Activated T-helper 1 cell treated with anti-CD3 and anti-CD28 coated beads, Interleukin-12 subunit alpha, Interleukin-12 subunit beta, Interleukin-2, Interleukin-4 antibody, amounts not matched to agents 30 ng/mL and 10 ng/mL and 1 ng/mL, durations not matched to agents 14 hours and 24 hours and 36 hours (primary cell): ENCODE data around the gene RUNX3. TPM values are rescaled to one million over a fixed set of nuclear protein-coding genes. Genes with fewer than 3 reads are reported as not detected.
A peak's percentile ranks its signal among the peaks of the same experiment; 100 is the strongest.

Experiments used
- DNase-seq: peaks from one replicate; pipeline ENCODE4 v3.0.0; 2021; ENCODE audit warnings: low spot score
- H3K27ac Mint-ChIP-seq: one replicate; pipeline ENCODE4 v1.8.0; 2021; ENCODE audit warnings: mild to moderate bottlenecking, mixed read lengths
- H3K27me3 Mint-ChIP-seq: one replicate; pipeline ENCODE4 v1.8.0; 2022; ENCODE audit warnings: mild to moderate bottlenecking, moderate library complexity, mixed read lengths; ENCODE audit not compliant: insufficient read depth
- H3K36me3 Mint-ChIP-seq: one replicate; pipeline ENCODE4 v1.8.0; 2021; ENCODE audit warnings: low read depth, mixed read lengths
- H3K4me1 Mint-ChIP-seq: one replicate; pipeline ENCODE4 v1.8.0; 2021; ENCODE audit warnings: low read depth, mixed read lengths
- H3K4me3 Mint-ChIP-seq: one replicate; pipeline ENCODE4 v1.8.0; 2021; ENCODE audit warnings: mild to moderate bottlenecking, moderate library complexity, mixed read lengths
- H3K9me3 Mint-ChIP-seq: one replicate; pipeline ENCODE4 v1.8.0; 2021; ENCODE audit warnings: mixed read lengths
- intact Hi-C: fragments of 100-400 bp; cut with micrococcal nuclease; formaldehyde crosslinking; loops from one replicate; pipeline ENCODE4 v1.15.1; 2024
- total RNA-seq: library from RNA; stranded (reverse); gene quantifications from 2 replicates; pipeline ENCODE4 v1.2.3, GENCODE V29; 2022

RUNX3 gene
- total RNA-seq, 1 donor from 2014 or later: 133 TPM

DNA sequence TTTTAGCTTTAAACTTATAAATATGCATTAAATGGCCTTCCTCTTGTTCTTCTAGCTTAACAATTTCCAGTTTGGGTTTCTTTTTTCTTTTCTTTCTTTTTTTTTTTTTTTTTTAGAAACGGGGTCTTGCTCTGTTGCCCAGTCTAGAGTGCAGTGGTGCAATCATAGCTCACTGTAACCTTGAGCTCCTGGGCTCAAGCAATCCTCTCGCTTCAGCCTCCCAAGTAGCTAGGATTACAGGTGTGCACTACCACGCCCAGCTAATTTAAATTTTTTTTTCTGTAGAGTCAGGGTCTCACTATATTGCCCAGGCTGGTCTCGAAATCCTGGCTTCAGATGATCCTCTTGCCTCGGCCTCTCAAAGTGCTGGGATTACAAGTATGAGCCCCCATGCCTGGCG, 37.9 kb upstream of the RUNX3 start:
- H3K4me3 Mint-ChIP-seq: no peak overlapping the region
- no peak for DNase-seq
- intact Hi-C loops: loop anchor here (2.0 kb wide), 2 partner anchors 13 to 1409 kb away; partner anchors contain the start of gene ID3
- H3K27ac Mint-ChIP-seq: no peak overlapping the region
- no peaks in the 10 kb centered on the region for H3K27me3 Mint-ChIP-seq
- peaks cover 80% of the 10 kb centered on the region for H3K4me1 Mint-ChIP-seq
- peaks cover 12% of the 10 kb centered on the region for H3K36me3 Mint-ChIP-seq
- peaks cover 1% of the 10 kb centered on the region for H3K9me3 Mint-ChIP-seq

DNA sequence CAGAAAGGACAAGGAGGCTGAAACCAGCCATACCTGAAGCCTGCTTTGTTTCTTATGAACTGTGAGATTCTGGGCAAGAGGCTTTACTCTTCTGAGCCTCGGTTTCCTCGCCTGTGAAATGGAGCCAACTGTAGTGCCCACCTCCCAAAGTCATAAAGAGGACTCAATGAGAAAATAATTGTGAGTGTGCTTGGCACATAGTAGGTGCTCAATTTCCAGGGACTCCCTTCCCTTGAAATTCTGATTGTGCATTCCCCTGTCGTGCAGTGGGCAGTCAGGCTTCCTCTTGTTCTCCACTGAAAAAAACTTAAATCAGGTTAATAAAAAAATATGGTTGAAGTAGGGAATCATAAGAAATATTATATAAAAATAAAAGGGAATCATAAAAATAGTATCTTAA, 37.5 kb upstream of the RUNX3 start:
- intact Hi-C loops: loop anchor here (2.0 kb wide), 2 partner anchors 13 to 1409 kb away; partner anchors contain the start of gene ID3
- H3K4me1 Mint-ChIP-seq: peaks cover 78% of the 10 kb centered on the region
- H3K36me3 Mint-ChIP-seq: peaks cover 16% of the 10 kb centered on the region
- DNase-seq: no peak
- no peak overlapping the region for H3K4me3 Mint-ChIP-seq
- H3K27me3 Mint-ChIP-seq: no peaks in the 10 kb centered on the region
- no peaks in the 10 kb centered on the region for H3K9me3 Mint-ChIP-seq
- H3K27ac Mint-ChIP-seq: peak overlapping the region; percentile 99

DNA sequence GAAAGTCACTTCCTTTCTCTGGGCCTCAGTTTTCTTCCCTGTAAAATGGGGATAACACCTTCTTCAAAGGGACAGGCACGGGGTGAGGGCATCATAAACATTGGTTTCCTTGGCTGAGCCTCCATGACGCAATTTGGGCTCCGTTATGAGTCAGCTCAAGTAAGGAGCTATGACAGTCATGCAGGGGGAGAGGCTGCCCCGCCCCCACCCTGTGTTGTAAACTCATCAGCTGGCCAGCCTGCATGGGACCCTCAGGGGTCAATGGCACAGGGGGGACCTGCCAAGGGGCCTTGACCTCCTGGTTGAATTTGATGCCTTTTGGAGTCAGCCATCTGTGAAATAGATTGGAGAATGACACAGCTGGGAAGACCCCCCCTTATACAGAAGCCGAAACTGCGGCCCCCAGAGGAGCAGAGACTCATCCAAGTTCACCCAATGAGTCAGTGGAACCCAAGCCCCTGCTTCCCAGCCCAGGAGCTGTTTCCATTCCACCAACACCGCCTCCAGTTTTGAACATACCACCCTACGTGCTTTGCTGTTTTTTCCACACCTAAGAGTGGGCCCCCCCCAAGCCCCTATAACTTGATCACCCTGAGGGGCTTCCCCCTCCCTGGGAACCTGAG, 36.8 kb upstream of the RUNX3 start:
- Mint-ChIP-seq H3K4me1 (peaks cover 78% of the 10 kb centered on the region), H3K36me3 (peaks cover 23% of the 10 kb centered on the region), H3K4me3 (peak overlapping the region; percentile 27), H3K27me3 (no peaks in the 10 kb centered on the region), H3K27ac (peak overlapping the region; percentile 99), H3K9me3 (no peaks in the 10 kb centered on the region)
- intact Hi-C loops: loop anchor here (1.0 to 2.0 kb wide), 4 partner anchors 14 to 1408 kb away; partner anchors contain the start of gene ID3
- DNase-seq: peak; percentile 80

DNA sequence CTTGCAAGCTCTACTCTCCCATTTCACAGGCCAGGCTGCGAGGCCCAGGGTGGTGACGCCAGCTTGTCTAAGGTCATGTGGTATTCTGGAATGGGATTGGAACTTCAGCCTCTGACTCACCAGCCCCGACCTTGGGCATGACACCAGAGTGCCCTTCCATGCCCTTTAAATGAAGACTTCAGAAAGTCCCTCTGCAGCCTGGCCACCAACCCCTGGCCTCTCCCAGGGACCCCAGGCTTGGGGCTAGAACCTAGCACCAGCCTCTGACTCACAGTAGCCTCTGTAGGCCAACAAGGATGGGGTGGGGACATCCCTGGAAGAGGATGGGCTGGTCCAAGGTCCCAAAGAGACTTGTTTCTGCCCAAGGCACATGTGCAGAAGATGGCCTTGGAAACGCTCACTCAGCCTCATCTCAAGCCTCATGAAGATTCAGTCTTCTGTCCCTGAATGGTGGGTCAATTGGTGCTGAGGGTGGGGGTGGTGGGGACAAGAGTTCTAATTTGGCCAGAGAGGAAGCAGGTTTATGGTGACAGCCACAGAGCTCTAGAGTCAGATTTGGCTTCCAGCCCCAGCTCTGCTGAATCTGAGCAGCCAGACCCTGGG, 36.1 kb upstream of the RUNX3 start:
- Mint-ChIP-seq H3K4me1 (peaks cover 78% of the 10 kb centered on the region), H3K4me3 (peak overlapping the region; percentile 51), H3K9me3 (no peaks in the 10 kb centered on the region), H3K27ac (peak overlapping the region; percentile 99), H3K27me3 (no peaks in the 10 kb centered on the region), H3K36me3 (peaks cover 28% of the 10 kb centered on the region)
- no peak for DNase-seq
- intact Hi-C loops: loop anchor here (1.0 to 2.0 kb wide), 4 partner anchors 15 to 1407 kb away; partner anchors contain the start of gene ID3

DNA sequence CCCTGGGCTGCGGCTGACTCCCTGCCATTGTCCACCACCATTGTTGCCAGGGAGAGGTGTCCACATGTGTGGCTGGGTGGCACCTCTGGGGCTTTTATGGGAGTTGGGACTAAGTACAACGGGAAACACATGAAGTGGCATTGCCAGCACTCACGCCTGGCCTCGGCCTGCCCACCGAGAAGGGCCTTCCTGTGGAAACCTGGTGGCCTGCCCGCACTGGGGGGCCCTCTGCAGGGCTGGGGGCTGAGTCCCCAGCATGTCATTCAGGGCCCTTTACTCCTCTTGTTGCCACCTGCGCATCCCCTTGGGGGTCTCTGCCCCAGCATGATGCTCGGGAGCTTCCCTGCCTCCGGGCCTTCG, 35.5 kb upstream of the RUNX3 start:
- Mint-ChIP-seq H3K27me3 (no peaks in the 10 kb centered on the region), H3K27ac (peak overlapping the region; percentile 99), H3K36me3 (peaks cover 33% of the 10 kb centered on the region), H3K4me3 (peak overlapping the region; percentile 51), H3K4me1 (peaks cover 78% of the 10 kb centered on the region), H3K9me3 (no peaks in the 10 kb centered on the region)
- no peak for DNase-seq
- intact Hi-C loops: loop anchor here (1.0 kb wide), 4 partner anchors 10 to 65 kb away; no protein-coding TSS in a partner anchor

DNA sequence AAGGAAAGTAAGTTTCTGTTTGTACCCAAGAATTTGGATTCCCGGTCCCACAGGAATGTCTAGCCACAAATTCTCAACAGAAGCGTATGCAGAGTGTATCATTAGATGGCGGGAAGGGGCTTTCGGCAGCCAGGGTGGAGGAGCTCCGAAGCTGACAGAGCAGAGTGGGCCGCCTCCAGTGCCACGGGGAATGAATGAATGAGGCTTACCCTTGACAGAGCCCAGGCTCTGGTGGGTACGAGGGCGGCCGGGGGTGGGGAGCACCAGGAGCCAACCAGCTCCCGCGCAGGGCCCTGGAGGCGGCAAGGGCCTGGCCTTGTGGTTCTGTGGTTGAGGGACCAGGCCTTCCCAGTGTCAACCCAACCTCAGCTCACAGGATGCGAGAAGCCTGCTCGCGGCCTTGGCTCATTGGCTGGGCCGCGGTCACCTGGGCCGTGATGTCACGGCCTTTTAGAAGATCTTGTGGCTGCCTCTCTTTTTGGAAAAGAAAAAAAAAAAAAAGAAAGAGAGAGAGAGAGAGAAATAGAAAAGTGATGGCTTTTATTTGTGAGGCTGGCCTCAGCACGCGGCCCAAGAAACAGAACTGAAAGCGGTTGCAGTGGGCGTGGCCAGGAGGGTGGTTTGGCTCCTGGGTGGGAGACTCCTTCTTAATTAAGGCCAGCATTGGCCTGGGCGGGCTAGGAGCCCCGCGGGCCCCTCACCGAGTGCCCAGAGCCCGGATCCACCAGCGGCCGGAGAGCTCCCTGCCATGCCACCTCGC, 34.9 kb upstream of the RUNX3 start:
- intact Hi-C loops: loop anchor here (1.0 kb wide), 4 partner anchors 10 to 65 kb away; no protein-coding TSS in a partner anchor
- peak; percentile 93 for DNase-seq
- H3K36me3 Mint-ChIP-seq: peaks cover 39% of the 10 kb centered on the region
- peaks cover 78% of the 10 kb centered on the region for H3K4me1 Mint-ChIP-seq
- H3K4me3 Mint-ChIP-seq: peak overlapping the region; percentile 93
- H3K27me3 Mint-ChIP-seq: no peaks in the 10 kb centered on the region
- peak overlapping the region; percentile 99 for H3K27ac Mint-ChIP-seq
- no peaks in the 10 kb centered on the region for H3K9me3 Mint-ChIP-seq

DNA sequence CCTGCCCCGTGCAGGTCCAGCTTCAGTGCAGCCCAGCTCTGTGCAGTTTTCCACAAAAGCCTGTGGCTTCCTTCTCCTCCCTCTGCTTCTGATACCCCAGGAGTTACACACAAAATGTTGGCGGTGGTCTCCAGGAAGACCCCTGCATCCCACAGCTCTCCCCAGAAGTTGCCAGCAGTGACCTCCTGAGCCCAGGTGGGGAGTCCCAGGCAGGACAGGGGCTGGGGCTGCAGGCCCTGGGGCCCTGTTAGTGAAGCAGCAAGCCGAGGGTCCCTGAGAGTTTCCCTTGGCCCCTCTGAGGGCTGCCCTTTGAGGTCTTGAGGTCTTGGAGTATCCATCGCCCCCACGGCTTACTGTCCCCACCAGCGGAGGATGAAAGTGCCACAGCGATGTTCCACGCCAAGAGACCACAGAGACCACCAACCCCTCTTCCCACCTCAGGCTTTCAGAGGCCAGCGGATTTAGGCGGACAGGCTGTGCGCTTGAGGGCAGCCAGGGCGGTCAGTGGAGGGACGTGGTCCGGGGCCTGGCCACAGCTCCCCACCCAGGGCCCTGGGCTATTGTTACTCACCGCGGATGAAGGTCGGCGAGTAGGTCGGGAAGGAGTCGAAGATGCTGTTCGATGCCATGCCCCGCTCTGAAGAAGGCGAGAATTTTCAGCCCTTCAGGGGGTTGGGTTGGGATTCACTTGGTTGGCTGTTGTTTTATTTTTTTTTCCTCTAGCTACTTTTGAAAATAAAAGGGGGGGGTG, 34.0 kb upstream of the RUNX3 start:
- peaks cover 81% of the 10 kb centered on the region for H3K4me1 Mint-ChIP-seq

DNA sequence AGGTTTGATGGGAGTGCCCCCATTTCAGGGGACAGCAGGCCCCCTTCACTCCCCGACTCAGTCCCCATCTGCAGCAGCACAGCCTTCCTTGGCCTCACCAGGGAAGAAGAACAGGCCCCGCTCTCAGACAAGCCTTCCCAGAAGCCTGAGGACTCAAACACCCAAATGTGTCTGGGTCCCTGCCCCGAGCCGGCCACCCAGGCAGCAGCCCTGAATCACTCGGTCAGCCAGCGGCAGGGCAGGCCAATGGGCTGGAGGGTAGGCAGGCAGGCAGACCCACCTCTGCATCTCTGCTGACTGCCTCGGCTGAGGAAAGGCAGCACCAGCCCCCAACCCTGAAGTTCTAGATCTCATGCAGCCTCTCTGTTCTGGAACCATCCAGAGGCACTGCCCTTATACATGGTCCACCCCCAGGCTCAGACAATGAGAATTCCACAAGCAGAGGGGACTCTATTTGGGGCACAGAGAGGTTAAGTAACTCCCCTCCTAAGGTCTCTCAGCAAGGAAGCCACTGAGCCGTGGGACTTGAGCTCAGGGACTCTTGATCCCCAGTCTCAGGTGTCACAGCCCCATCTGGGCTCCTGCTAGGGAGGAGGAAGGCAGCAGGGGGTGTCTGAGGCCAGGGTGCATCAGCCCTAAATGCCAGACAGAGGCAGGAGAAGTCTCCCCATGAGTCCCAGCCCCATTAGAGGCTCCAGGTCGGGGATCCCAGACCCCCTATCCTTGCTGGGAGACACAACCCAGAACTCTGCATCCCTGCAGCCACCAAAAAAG, 33.2 kb upstream of the RUNX3 start:
- H3K9me3 Mint-ChIP-seq: no peaks in the 10 kb centered on the region
- peaks cover 51% of the 10 kb centered on the region for H3K36me3 Mint-ChIP-seq
- DNase-seq: peak; percentile 48
- intact Hi-C loops: loop anchor here (1.0 kb wide), 3 partner anchors 33 to 138 kb away; partner anchors contain the start of gene RUNX3
- peak overlapping the region; percentile 99 for H3K27ac Mint-ChIP-seq
- peak overlapping the region; percentile 93 for H3K4me3 Mint-ChIP-seq
- peaks cover 81% of the 10 kb centered on the region for H3K4me1 Mint-ChIP-seq
- no peaks in the 10 kb centered on the region for H3K27me3 Mint-ChIP-seq

More for the DNA sequence above, 34.0 kb upstream of the RUNX3 start:
- Mint-ChIP-seq H3K27me3 (no peaks in the 10 kb centered on the region), H3K9me3 (no peaks in the 10 kb centered on the region), H3K36me3 (peaks cover 46% of the 10 kb centered on the region), H3K4me3 (peak overlapping the region; percentile 93), H3K27ac (peak overlapping the region; percentile 99)
- no peak for DNase-seq
- intact Hi-C loops: loop anchor here (1.0 kb wide), 3 partner anchors 34 to 137 kb away; partner anchors contain the start of gene RUNX3

DNA sequence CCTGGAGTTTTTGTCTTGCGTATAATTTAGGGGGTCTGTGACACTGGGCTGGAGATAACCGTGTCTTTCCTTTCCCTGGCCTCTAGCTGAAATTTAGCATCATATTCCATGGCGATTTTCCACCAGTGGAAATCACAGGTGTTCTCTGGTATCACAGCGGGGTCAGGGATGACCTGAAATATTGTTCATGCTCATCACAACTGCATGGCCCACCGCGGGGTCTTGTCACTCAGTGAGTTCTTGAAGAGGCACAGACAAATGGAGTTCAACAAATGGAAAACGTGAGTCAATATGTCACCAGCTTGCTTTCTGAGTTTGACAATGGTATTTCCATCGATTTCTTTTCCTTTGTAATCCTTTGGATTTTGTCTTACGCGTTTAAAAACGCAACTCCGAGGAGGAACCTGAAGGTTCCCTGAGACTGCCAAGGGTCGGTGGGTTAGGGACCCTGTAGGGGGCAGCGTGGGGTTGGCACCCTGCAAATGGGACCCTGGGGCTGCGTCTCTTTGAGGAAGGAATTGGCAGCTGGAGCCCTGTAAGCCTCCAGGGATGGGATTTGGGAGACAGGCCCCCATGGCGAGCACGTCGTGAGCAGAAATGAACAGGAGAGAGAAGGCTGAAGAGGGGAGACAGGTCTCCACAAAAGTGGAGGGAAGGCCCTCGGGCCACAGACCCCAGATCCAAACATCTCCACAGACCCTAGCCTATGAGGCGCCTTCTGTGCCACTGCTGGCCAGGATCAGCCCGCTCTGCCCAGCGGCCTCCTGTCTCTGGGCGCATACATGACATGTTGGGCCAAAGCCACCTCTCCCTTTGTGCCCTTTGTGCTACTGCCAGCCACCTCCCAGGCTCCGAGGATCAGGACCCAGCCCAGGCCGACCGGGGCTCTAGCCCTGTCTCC, 32.1 kb upstream of the RUNX3 start:
- Mint-ChIP-seq H3K4me3 (peak overlapping the region; percentile 93), H3K36me3 (peaks cover 60% of the 10 kb centered on the region), H3K27ac (peak overlapping the region; percentile 99), H3K4me1 (peaks cover 84% of the 10 kb centered on the region), H3K9me3 (no peaks in the 10 kb centered on the region), H3K27me3 (no peaks in the 10 kb centered on the region)
- DNase-seq: no peak
- intact Hi-C loops: no loop called here

DNA sequence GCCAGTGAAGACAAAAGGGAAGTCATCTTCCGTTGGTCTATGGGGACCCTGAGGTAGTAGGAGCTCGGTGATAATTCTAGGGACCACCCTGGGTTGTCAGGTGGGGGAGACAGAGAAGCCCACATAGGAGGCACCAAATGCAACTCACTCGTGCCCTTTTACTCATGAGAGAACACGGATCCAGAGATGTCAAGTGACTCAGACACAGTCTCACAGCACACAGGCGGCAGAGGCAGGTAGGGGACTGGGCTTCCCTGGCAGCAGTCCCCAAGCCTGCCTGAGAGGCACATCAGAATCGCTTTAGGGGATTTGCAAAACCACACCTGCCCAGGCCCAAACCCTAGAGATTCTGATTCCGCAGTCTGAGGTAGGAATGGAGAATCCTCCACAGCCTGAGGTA, 31.3 kb upstream of the RUNX3 start:
- Mint-ChIP-seq H3K27me3 (no peaks in the 10 kb centered on the region), H3K36me3 (peaks cover 66% of the 10 kb centered on the region), H3K27ac (peak overlapping the region; percentile 99), H3K4me3 (peak overlapping the region; percentile 93), H3K4me1 (peaks cover 84% of the 10 kb centered on the region), H3K9me3 (no peaks in the 10 kb centered on the region)
- intact Hi-C loops: no loop called here
- no peak for DNase-seq
